ENCODE results near the gene DOCK10. TPM values are rescaled to one million over a fixed set of nuclear protein-coding genes. Genes with fewer than 3 reads are reported as not detected.
"Not testable (repeated sequence)": the region's sequence is repeated elsewhere in the genome, so short reads cannot be mapped to it uniquely, and the experiment has no call there.

The DOCK10 gene
- total and polyA plus RNA-seq, 2 donors, result 16.2 to 66.9 TPM

DNA sequence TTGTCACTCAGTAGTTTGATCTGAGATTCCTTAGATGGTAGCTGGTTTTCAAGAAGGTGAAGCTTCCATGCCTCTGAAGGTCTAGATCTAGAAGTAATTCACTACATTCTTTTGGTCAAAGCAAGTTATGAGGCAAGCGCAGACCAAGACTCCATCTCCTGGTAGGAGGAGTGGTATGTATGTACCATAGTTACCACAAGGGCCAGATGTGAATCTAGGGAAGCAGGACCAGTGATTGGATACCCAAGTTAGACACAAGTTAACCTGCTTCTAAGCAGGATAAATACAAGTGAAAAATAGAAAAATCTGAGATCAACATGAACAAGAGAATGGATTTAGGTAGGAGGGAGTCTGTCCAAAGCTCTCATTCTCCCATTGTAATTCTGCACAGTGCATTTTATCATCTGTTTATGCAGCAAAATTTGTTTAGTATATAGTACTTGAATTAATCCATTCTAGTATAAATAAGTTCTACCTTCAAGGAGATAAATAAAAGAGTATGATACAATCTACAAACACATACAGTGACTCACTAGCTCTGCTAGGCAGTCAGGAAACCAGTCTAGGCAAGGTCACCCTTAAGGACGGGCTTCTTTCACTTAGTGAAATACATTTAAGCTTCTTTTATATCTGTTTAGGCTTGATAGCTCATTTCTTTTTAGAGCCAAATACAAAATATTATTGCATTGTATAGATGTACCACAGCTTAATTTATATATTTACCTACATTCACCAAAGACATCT is 14.2 kb upstream of the DOCK10 start:
- no peak for DNase-seq (ENCODE audit: low read depth in 6 of 9, low spot score in 9 of 9)
- Histone ChIP-seq H3K36me3 (ENCODE audit: control insufficient read depth in 2 of 2, insufficient read depth in 2 of 2, low read length in 1 of 2) (no peaks in the 10 kb centered on the region), H3K27me3 (ENCODE audit: control insufficient read depth in 2 of 2, insufficient read depth in 1 of 2, low read length in 1 of 2) (no peaks in the 10 kb centered on the region), H3K4me1 (ENCODE audit: control insufficient read depth in 2 of 2, insufficient read depth in 2 of 2, low read length in 2 of 2) (peaks cover 0 to 12% of the 10 kb centered on the region in 2 donors), H3K4me3 (ENCODE audit: low read length in 2 of 2) (no peak overlapping the region), H3K9me3 (ENCODE audit: control insufficient read depth in 2 of 2, insufficient read depth in 1 of 2, low read length in 1 of 2) (no peaks in the 10 kb centered on the region), H3K27ac (ENCODE audit: low read depth in 1 of 2, low read length in 1 of 2) (no peak overlapping the region)
- 92% methylated on average over 2 of the region's 2 CpGs for WGBS

DNA sequence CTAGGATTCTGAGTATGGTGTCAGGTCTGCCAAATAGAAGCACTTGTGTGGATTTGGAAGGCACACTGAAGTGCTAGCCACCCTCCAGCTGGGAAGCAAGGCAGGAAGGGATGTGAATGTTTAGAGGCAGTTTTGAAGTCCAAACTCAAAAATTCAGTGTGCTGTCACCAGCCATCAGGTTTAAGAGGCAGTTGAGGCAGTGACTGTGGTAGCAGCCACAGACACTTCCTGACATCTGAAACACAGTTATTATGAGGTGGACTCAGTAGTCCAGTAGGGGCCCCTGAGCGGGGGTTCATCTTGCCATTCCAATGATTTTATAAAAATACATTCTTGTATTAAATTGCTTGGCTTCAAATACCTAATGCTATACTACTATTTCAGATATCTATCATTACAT is 13.4 kb upstream of the DOCK10 start:
- Histone ChIP-seq H3K4me1 (ENCODE audit: control insufficient read depth in 2 of 2, insufficient read depth in 2 of 2, low read length in 2 of 2) (peaks cover 0 to 12% of the 10 kb centered on the region in 2 donors), H3K9me3 (ENCODE audit: control insufficient read depth in 2 of 2, insufficient read depth in 1 of 2, low read length in 1 of 2) (no peaks in the 10 kb centered on the region), H3K36me3 (ENCODE audit: control insufficient read depth in 2 of 2, insufficient read depth in 2 of 2, low read length in 1 of 2) (no peaks in the 10 kb centered on the region), H3K27ac (ENCODE audit: low read depth in 1 of 2, low read length in 1 of 2) (no peak overlapping the region), H3K27me3 (ENCODE audit: control insufficient read depth in 2 of 2, insufficient read depth in 1 of 2, low read length in 1 of 2) (no peaks in the 10 kb centered on the region), H3K4me3 (ENCODE audit: low read length in 2 of 2) (no peak overlapping the region)
- 96% methylated on average over 1 of the region's 1 CpG for WGBS
- no peak for DNase-seq (ENCODE audit: low read depth in 6 of 9, low spot score in 9 of 9)

DNA sequence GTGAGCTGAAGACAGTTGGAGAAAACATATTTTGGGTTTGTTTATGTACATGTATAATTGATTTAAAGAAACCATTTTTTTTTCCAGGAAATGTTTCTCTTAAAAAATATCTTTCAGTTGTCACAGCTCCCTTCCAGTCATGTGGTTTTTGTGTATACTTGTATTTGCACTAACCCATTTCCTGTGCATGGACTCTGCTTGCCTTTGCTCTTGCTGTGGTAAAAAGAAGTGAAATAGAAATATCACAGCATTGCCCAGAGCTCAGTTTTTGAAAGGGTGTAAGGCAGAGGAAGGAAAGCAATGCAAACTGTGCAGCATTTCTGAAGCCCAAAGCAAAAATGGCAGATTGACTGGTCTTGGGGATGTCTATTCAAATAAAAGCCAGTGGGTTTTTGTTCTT is 10.4 kb upstream of the DOCK10 start:
- H3K9me3 ChIP-seq (ENCODE audit: control insufficient read depth in 2 of 2, insufficient read depth in 1 of 2, low read length in 1 of 2), result no peaks in the 10 kb centered on the region
- no peaks in the 10 kb centered on the region for H3K36me3 ChIP-seq (ENCODE audit: control insufficient read depth in 2 of 2, insufficient read depth in 2 of 2, low read length in 1 of 2)
- peaks cover 0 to 12% of the 10 kb centered on the region in 2 donors for H3K4me1 ChIP-seq (ENCODE audit: control insufficient read depth in 2 of 2, insufficient read depth in 2 of 2, low read length in 2 of 2)
- H3K27ac ChIP-seq (ENCODE audit: low read depth in 1 of 2, low read length in 1 of 2), result peak overlapping the region in 1 of 2 donors; percentile 67
- DNase-seq (ENCODE audit: low read depth in 6 of 9, low spot score in 9 of 9), result peak in 7 of 9 donors; percentile 36 to 82 (median 46)
- H3K27me3 ChIP-seq (ENCODE audit: control insufficient read depth in 2 of 2, insufficient read depth in 1 of 2, low read length in 1 of 2), result no peaks in the 10 kb centered on the region
- no peak overlapping the region for H3K4me3 ChIP-seq (ENCODE audit: low read length in 2 of 2)

DNA sequence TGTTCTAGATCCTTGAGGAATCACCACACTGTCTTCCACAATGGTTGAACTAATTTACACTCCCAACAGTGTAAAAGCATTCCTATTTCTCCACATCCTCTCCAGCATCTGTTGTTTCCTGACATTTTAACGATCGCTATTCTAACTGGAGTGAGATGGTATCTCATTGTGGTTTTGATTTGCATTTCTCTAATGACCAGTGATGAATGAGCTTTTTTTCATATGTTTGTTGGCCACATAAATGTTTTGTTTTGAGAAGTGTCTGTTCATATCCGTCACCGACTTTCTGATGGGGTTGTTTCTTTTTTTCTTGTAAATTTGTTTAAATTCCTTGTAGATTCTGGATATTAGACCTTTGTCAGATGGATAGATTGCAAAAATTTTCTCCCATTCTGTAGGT is 5.2 kb upstream of the DOCK10 start:
- not testable (repeated sequence) for H3K4me1 ChIP-seq (ENCODE audit: control insufficient read depth in 2 of 2, insufficient read depth in 2 of 2, low read length in 2 of 2); H3K36me3 ChIP-seq (ENCODE audit: control insufficient read depth in 2 of 2, insufficient read depth in 2 of 2, low read length in 1 of 2); H3K9me3 ChIP-seq (ENCODE audit: control insufficient read depth in 2 of 2, insufficient read depth in 1 of 2, low read length in 1 of 2); H3K27me3 ChIP-seq (ENCODE audit: control insufficient read depth in 2 of 2, insufficient read depth in 1 of 2, low read length in 1 of 2); H3K27ac ChIP-seq (ENCODE audit: low read depth in 1 of 2, low read length in 1 of 2); DNase-seq (ENCODE audit: low read depth in 6 of 9, low spot score in 9 of 9); H3K4me3 ChIP-seq (ENCODE audit: low read length in 2 of 2)
- 93% methylated on average over 4 of the region's 4 CpGs for WGBS

DNA sequence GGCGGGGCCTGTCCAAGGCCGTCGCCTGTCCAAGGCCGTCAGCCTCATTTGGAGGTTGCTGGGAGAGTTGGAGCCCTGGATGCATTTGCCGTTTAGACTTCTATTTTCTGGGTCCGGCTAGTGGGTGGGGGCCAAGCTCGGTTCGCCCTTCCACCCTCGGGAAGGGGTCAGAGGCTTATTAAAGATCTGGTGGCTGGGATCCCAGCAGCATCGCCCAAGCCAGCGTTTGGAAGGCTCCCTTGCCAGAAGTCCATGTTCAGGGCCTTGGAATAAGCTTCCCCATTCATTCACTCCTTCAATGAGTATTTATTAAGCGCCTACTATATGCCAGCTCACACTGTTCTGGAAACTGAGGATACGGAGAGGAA is 516 bp upstream of the DOCK10 start:
- Histone ChIP-seq H3K36me3 (ENCODE audit: control insufficient read depth in 2 of 2, insufficient read depth in 2 of 2, low read length in 1 of 2) (no peaks in the 10 kb centered on the region), H3K27ac (ENCODE audit: low read depth in 1 of 2, low read length in 1 of 2) (peak overlapping the region in 1 of 2 donors; percentile 77), H3K4me1 (ENCODE audit: control insufficient read depth in 2 of 2, insufficient read depth in 2 of 2, low read length in 2 of 2) (peaks cover 12 to 18% of the 10 kb centered on the region in 2 donors), H3K4me3 (ENCODE audit: low read length in 2 of 2) (peak overlapping the region; percentile 22 to 70), H3K27me3 (ENCODE audit: control insufficient read depth in 2 of 2, insufficient read depth in 1 of 2, low read length in 1 of 2) (peaks cover 2 to 4% of the 10 kb centered on the region in 2 donors), H3K9me3 (ENCODE audit: control insufficient read depth in 2 of 2, insufficient read depth in 1 of 2, low read length in 1 of 2) (no peaks in the 10 kb centered on the region)
- DNase-seq (ENCODE audit: low read depth in 6 of 9, low spot score in 9 of 9), result no peak
- WGBS, result 31% methylated on average over 13 of the region's 13 CpGs

DNA sequence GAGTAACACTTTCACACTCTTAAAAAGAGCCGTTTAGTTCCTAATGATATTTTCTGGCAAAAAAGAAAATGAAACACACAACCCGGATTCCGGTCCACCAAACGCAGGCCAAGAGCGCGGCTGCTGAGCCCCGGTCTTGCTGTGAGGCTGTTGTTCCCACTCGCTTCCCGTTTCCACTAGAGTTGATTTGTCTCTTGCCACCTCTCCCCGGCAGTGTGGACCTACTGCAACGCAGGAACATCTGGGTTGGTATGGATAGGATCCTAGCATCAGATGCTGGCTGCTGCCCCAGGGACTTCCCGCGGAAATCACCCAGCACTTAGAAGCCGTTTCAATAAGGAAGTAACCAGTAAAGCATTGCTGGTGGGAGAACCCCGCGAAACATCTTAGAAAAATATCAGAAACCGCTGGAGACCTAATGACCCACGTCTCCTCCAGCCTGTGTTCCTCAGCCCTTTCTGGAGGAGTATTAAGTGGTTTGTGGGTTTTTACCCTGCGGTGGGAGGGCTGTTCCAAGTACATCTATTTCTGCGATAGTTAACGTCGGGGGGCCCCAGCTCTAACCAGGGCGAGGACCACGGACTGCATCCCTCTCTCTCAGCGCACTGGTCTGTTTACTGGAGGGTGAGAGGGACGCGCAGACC is 939 bp downstream of the DOCK10 start:
- DNase-seq (ENCODE audit: low read depth in 6 of 9, low spot score in 9 of 9), result peak in 6 of 9 donors; percentile 28 to 71 (median 44)
- Histone ChIP-seq H3K27ac (ENCODE audit: low read depth in 1 of 2, low read length in 1 of 2) (peak overlapping the region; percentile 68 to 77), H3K27me3 (ENCODE audit: control insufficient read depth in 2 of 2, insufficient read depth in 1 of 2, low read length in 1 of 2) (peaks cover 2 to 4% of the 10 kb centered on the region in 2 donors), H3K4me3 (ENCODE audit: low read length in 2 of 2) (peak overlapping the region; percentile 68 to 70), H3K9me3 (ENCODE audit: control insufficient read depth in 2 of 2, insufficient read depth in 1 of 2, low read length in 1 of 2) (no peaks in the 10 kb centered on the region), H3K36me3 (ENCODE audit: control insufficient read depth in 2 of 2, insufficient read depth in 2 of 2, low read length in 1 of 2) (no peaks in the 10 kb centered on the region), H3K4me1 (ENCODE audit: control insufficient read depth in 2 of 2, insufficient read depth in 2 of 2, low read length in 2 of 2) (peaks cover 12 to 18% of the 10 kb centered on the region in 2 donors)
- under 1% methylated on average over 27 of the region's 27 CpGs for WGBS

DNA sequence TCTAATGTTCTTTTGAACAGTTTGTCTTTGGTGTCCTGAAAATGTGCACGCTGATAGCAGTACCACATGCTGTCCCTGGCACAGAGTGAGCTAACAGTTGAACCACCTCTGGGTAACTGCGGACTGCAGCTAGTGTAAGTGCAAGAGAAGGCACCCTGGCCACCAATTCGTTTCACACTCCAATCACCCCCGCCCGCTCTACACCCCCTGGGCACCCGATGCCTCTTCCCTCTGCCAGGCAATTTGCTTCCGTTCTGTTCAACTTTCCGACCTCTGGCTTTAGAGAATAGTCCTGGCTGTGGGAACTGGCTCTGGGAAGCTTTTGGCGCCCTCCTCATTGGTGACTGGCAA is 1.4 kb downstream of the DOCK10 start:
- WGBS, result 6% methylated on average over 9 of the region's 9 CpGs
- peaks cover 2 to 4% of the 10 kb centered on the region in 2 donors for H3K27me3 ChIP-seq (ENCODE audit: control insufficient read depth in 2 of 2, insufficient read depth in 1 of 2, low read length in 1 of 2)

DNA sequence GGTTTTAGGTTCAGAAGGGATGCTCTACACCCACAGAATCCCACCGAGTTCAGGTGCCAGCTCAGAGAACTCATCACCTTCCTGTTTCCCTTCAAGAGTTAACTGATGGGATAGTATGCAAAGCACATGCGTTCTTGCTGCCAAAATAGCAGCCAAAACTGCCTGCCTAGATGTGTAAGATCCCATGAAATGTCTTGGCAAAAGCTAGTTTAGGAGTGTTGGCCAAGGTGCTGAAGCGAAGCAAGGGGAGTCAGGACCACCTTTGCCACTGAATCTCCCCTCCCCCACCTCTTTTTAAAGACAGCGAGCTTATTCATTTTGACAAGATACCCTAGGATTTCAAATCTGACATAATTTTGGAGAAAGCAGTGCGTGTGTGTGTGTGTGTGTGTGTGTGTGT is 2.1 kb downstream of the DOCK10 start:
- 88% methylated on average over 5 of the region's 5 CpGs for WGBS
- H3K9me3 ChIP-seq (ENCODE audit: control insufficient read depth in 2 of 2, insufficient read depth in 1 of 2, low read length in 1 of 2), result no peaks in the 10 kb centered on the region
- peaks cover 2 to 4% of the 10 kb centered on the region in 2 donors for H3K27me3 ChIP-seq (ENCODE audit: control insufficient read depth in 2 of 2, insufficient read depth in 1 of 2, low read length in 1 of 2)
- peaks cover 12 to 18% of the 10 kb centered on the region in 2 donors for H3K4me1 ChIP-seq (ENCODE audit: control insufficient read depth in 2 of 2, insufficient read depth in 2 of 2, low read length in 2 of 2)
- H3K36me3 ChIP-seq (ENCODE audit: control insufficient read depth in 2 of 2, insufficient read depth in 2 of 2, low read length in 1 of 2), result peaks cover 0 to under 1% of the 10 kb centered on the region in 2 donors
- no peak overlapping the region for H3K27ac ChIP-seq (ENCODE audit: low read depth in 1 of 2, low read length in 1 of 2)
- H3K4me3 ChIP-seq (ENCODE audit: low read length in 2 of 2), result no peak overlapping the region
- DNase-seq (ENCODE audit: low read depth in 6 of 9, low spot score in 9 of 9), result no peak

More for the DNA sequence above, 1.4 kb downstream of the DOCK10 start:
- Histone ChIP-seq H3K36me3 (ENCODE audit: control insufficient read depth in 2 of 2, insufficient read depth in 2 of 2, low read length in 1 of 2) (no peaks in the 10 kb centered on the region), H3K4me1 (ENCODE audit: control insufficient read depth in 2 of 2, insufficient read depth in 2 of 2, low read length in 2 of 2) (peaks cover 12 to 18% of the 10 kb centered on the region in 2 donors), H3K27ac (ENCODE audit: low read depth in 1 of 2, low read length in 1 of 2) (peak overlapping the region in 1 of 2 donors; percentile 68), H3K9me3 (ENCODE audit: control insufficient read depth in 2 of 2, insufficient read depth in 1 of 2, low read length in 1 of 2) (no peaks in the 10 kb centered on the region), H3K4me3 (ENCODE audit: low read length in 2 of 2) (peak overlapping the region; percentile 68 to 70)
- DNase-seq (ENCODE audit: low read depth in 6 of 9, low spot score in 9 of 9), result peak in 2 of 9 donors; percentile 16 to 39

DNA sequence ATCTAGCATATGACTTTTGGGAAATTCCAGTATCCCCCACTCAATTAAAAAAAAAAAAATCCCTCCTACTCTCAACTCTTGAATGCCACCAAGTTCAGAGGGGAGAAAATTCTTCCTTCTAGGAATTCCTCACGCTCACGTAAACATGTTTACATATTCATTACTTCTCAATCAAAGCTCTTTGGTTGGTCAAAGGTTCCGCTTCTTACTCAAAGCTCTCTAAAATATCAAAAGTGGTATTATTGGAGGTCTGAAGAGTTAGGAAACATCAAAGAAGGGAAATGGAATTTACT is 4.1 kb downstream of the DOCK10 start:
- Histone ChIP-seq H3K27ac (ENCODE audit: low read depth in 1 of 2, low read length in 1 of 2) (no peak overlapping the region), H3K9me3 (ENCODE audit: control insufficient read depth in 2 of 2, insufficient read depth in 1 of 2, low read length in 1 of 2) (no peaks in the 10 kb centered on the region), H3K36me3 (ENCODE audit: control insufficient read depth in 2 of 2, insufficient read depth in 2 of 2, low read length in 1 of 2) (peaks cover 0 to 7% of the 10 kb centered on the region in 2 donors), H3K4me3 (ENCODE audit: low read length in 2 of 2) (no peak overlapping the region), H3K27me3 (ENCODE audit: control insufficient read depth in 2 of 2, insufficient read depth in 1 of 2, low read length in 1 of 2) (peaks cover under 1 to 4% of the 10 kb centered on the region in 2 donors), H3K4me1 (ENCODE audit: control insufficient read depth in 2 of 2, insufficient read depth in 2 of 2, low read length in 2 of 2) (peaks cover 10 to 18% of the 10 kb centered on the region in 2 donors)
- WGBS, result 93% methylated on average over 3 of the region's 3 CpGs
- DNase-seq (ENCODE audit: low read depth in 6 of 9, low spot score in 9 of 9), result no peak

All from thymus (tissue), 11 donors.